Prostate gland (tissue), 2 donors: ENCODE results near the gene DLGAP1. TPM values are rescaled to one million over a fixed set of nuclear protein-coding genes. Genes with fewer than 3 reads are reported as not detected.

ENCODE experiments used
- DNase-seq: peaks from one replicate; pipeline ENCODE4 v3.0.0-alpha.2; 2019; ENCODE audit warnings: low spot score
- H3K27ac ChIP-seq, 2 donors: fragments of 200-600 bp; sonication (generic); 2 replicates each; pipeline ENCODE4 v1.5.1; 2017 to 2019
- H3K27me3 ChIP-seq: fragments of 200-600 bp; sonication (generic); replicated peaks from 2 replicates; pipeline ENCODE4 v1.5.1; 2019; ENCODE audit not compliant: insufficient read depth
- H3K36me3 ChIP-seq, 2 donors: fragments of 200-600 bp; sonication (generic); 1 replicate in 1 of 2; 2 replicates in 1 of 2; pipeline versions ENCODE4 v1.5.1 to v1.8.1; 2017 to 2019
- H3K4me1 ChIP-seq: fragments of 200-600 bp; sonication (generic); replicated peaks from 2 replicates; pipeline ENCODE4 v1.5.1; 2019
- H3K4me3 ChIP-seq, 2 donors: fragments of 200-600 bp; sonication (generic); 2 replicates each; pipeline ENCODE4 v1.5.1; 2017 to 2019
- H3K9me3 ChIP-seq: fragments of 200-600 bp; sonication (generic); 2 replicates; pipeline ENCODE4 v1.5.1; 2017
- POLR2A ChIP-seq: fragments of 450-650 bp; IDR thresholded peaks from one replicate; pipeline ENCODE4 v1.6.1; 2016; ENCODE audit warnings: antibody characterized with exemption, mild to moderate bottlenecking
- POLR2AphosphoS5 ChIP-seq: sonication (generic); formaldehyde crosslinking; IDR thresholded peaks from one replicate; pipeline ENCODE4 v1.6.1; 2017; ENCODE audit warnings: antibody characterized with exemption
- WGBS: methylation state at CpG from one replicate; pipeline ENCODE4 v1.1.5; 2018; 5-methylcytosine and 5-hydroxymethylcytosine counted together
- intact Hi-C: fragments of 100-400 bp; cut with DNase I; formaldehyde crosslinking; loops from one replicate; pipeline ENCODE4 v1.14.2; 2022
- total RNA-seq, 2 donors: library from RNA; depleted of rRNA; stranded (reverse); fragments of >200 nt; gene quantifications; one replicate each; pipeline ENCODE4 v1.1.0, GENCODE V29; 2016
- TF ChIP-seq, protein P1 (sequence below), 4 experiments: fragments of 200-600 bp in 2 of 4; fragments of 450-650 bp in 2 of 4; sonication (generic) in 2 of 4; IDR thresholded peaks; 1 replicate in 3 of 4; 2 replicates in 1 of 4; pipeline ENCODE4 v1.5.1; 2016 to 2019; ENCODE audit warnings: antibody characterized with exemption in 4 of 4, mild to moderate bottlenecking in 2 of 4, moderate library complexity in 2 of 4

Gene DLGAP1
- total RNA-seq, 2 donors from 2014 or later = 42.2 to 66.7 TPM

DNA sequence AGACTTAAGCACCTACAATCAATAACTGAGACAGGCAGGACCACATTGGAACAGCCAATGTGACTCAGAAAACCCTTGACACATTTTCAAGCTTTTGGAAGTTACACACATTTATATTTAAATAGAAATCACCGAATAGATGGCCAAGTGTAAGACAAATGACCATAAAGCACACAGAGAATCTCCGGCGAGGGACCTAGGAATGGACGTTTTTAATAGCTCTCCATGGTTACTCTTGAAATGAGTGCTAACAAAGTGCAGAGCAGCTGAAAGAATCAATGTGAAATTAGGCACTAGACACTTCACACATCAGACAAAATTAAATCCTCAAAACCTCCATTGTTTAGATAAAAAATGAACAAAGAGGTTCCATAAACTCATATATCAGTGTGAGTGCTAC lies 376.9 kb downstream of the DLGAP1 start:
- Histone ChIP-seq H3K36me3 (no peaks in the 10 kb centered on the region), H3K9me3 (no peaks in the 10 kb centered on the region), H3K4me1 (no peaks in the 10 kb centered on the region), H3K27ac (no peak overlapping the region), H3K4me3 (no peak overlapping the region), H3K27me3 (no peaks in the 10 kb centered on the region)
- TF ChIP-seq, protein P1, sequence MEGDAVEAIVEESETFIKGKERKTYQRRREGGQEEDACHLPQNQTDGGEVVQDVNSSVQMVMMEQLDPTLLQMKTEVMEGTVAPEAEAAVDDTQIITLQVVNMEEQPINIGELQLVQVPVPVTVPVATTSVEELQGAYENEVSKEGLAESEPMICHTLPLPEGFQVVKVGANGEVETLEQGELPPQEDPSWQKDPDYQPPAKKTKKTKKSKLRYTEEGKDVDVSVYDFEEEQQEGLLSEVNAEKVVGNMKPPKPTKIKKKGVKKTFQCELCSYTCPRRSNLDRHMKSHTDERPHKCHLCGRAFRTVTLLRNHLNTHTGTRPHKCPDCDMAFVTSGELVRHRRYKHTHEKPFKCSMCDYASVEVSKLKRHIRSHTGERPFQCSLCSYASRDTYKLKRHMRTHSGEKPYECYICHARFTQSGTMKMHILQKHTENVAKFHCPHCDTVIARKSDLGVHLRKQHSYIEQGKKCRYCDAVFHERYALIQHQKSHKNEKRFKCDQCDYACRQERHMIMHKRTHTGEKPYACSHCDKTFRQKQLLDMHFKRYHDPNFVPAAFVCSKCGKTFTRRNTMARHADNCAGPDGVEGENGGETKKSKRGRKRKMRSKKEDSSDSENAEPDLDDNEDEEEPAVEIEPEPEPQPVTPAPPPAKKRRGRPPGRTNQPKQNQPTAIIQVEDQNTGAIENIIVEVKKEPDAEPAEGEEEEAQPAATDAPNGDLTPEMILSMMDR (IDR thresholded peaks at IDR 0.05) = no peak
- TF ChIP-seq POLR2AphosphoS5 = no peak
- TF ChIP-seq POLR2A = no peak
- no peak for DNase-seq
- intact Hi-C loops = no loop called here
- 74% methylated on average over 4 of the region's 4 CpGs for WGBS

DNA sequence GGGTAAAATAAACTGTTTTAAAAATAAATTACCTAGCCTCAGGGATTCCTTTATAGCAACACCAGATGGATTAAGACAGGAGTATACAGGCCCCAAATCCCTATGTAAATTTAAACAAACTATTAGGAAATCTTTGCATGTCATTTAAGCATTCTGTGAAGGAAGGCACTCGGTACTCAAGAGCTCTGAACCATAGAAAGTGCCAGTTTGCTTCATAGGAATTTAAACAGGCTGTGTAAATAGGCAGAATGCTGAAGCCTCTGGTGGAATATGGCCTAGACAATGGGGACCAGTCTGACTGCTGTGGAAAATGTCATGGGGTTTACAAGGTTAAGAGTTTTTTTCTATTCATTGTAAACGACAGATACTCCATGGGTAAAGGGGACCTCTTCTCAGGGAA lies 377.4 kb downstream of the DLGAP1 start:
- H3K4me3 ChIP-seq = no peak overlapping the region
- no peak overlapping the region for H3K27ac ChIP-seq
- 57% methylated on average over 2 of the region's 2 CpGs for WGBS
- no peaks in the 10 kb centered on the region for H3K4me1 ChIP-seq
- no peaks in the 10 kb centered on the region for H3K27me3 ChIP-seq
- DNase-seq = no peak
- no peaks in the 10 kb centered on the region for H3K9me3 ChIP-seq
- no peaks in the 10 kb centered on the region for H3K36me3 ChIP-seq
- intact Hi-C loops = no loop called here
- no peak for TF ChIP-seq POLR2A
- TF ChIP-seq, protein P1 (IDR thresholded peaks at IDR 0.05) = no peak
- no peak for TF ChIP-seq POLR2AphosphoS5

DNA sequence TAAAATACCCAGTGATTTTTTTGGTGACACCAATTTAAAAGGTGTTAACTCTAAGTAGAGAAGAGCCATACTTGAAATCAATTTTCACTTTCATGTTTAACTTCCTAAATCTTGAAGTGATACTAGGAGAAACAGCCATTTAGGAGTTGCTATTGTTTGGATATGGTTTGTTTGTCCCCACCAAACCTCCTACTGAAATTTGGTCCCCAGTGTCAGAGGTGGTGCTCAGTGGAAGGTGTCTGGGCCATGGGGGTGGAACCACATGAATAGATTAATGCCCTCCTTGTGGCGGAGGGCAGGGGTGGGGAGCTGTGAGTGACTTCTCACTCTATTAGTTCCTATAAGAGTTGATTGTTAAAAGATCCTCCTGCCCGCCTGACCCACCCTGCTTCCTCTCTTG lies 377.9 kb downstream of the DLGAP1 start:
- no peak overlapping the region for H3K27ac ChIP-seq
- no peaks in the 10 kb centered on the region for H3K9me3 ChIP-seq
- no peak for DNase-seq
- no peaks in the 10 kb centered on the region for H3K4me1 ChIP-seq
- TF ChIP-seq POLR2A (no peak), POLR2AphosphoS5 (no peak)
- TF ChIP-seq, protein P1 (IDR thresholded peaks at IDR 0.05) = no peak
- H3K36me3 ChIP-seq = no peaks in the 10 kb centered on the region
- 87% methylated on average over 2 of the region's 2 CpGs for WGBS
- H3K27me3 ChIP-seq = no peaks in the 10 kb centered on the region
- no peak overlapping the region for H3K4me3 ChIP-seq
- intact Hi-C loops = no loop called here

DNA sequence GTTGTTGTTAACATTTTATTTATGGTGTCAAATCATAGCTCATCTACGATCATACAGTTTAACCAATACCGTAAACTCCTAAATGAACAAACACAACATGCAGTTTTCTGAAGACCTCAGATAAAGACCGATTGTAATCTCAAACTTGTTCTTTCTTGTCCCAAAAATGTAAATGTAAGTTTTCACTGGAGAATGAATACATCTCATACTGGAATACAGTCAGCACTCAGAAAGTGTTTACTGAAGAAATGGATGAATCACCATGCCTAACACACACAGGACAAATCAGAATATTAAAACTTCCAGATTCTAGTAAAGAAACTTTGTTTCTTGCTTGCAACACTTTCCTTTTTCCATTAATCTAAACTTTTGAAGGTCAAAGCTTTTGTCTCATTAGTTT lies 380.5 kb downstream of the DLGAP1 start:
- H3K4me3 ChIP-seq = no peak overlapping the region
- no peaks in the 10 kb centered on the region for H3K9me3 ChIP-seq
- no peaks in the 10 kb centered on the region for H3K27me3 ChIP-seq
- WGBS = 48% methylated on average over 3 of the region's 3 CpGs
- no peak for DNase-seq
- TF ChIP-seq, protein P1 (IDR thresholded peaks at IDR 0.05) = no peak
- TF ChIP-seq POLR2A = no peak
- no peak for TF ChIP-seq POLR2AphosphoS5
- H3K27ac ChIP-seq = no peak overlapping the region
- intact Hi-C loops = no loop called here
- no peaks in the 10 kb centered on the region for H3K4me1 ChIP-seq
- no peaks in the 10 kb centered on the region for H3K36me3 ChIP-seq

DNA sequence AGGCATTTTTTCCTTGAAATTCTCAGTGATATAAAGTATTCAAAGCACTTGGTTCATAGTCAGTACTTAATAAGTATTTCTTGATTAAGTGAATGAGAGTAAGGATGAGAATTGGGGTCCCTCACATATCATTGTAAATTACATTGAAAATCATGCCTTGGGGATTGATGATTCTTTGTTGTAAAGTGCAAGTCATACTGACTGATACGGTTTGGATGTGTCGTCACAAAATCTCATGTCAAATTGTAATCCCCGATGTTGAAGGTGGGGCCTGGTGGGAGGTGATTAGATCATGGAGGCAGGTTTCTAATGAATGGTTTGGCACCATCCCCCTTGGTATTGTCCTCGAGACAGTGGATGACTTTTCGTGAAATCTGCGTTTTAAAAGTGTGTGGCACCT lies 385.9 kb downstream of the DLGAP1 start:
- Histone ChIP-seq H3K4me1 (no peaks in the 10 kb centered on the region), H3K4me3 (no peak overlapping the region), H3K36me3 (no peaks in the 10 kb centered on the region), H3K27ac (no peak overlapping the region), H3K9me3 (no peaks in the 10 kb centered on the region), H3K27me3 (no peaks in the 10 kb centered on the region)
- TF ChIP-seq, protein P1 (IDR thresholded peaks at IDR 0.05) = no peak
- TF ChIP-seq POLR2AphosphoS5 = no peak
- DNase-seq = no peak
- WGBS = 75% methylated on average over 6 of the region's 6 CpGs
- intact Hi-C loops = no loop called here
